Mucosa of descending colon (tissue), 3 donors: Measurements from ENCODE around the gene SYNE2. TPM values are rescaled to one million over a fixed set of nuclear protein-coding genes. Genes with fewer than 3 reads are reported as not detected.
A peak's percentile ranks its signal among the peaks of the same experiment; 100 is the strongest.

Source experiments
- ATAC-seq: fragments of 200-7000 bp; cut with Tn5 transposase; one replicate; pipeline ENCODE4 v1.9.1; 2020; ENCODE audit warnings: mild to moderate bottlenecking, moderate library complexity
- DNase-seq, 3 donors: peaks; one replicate each; pipeline ENCODE4 v3.0.0-alpha.2; 2020
- H3K36me3 ChIP-seq: fragments of 200-600 bp; one replicate; pipeline ENCODE4 v1.8.0; 2021; ENCODE audit warnings: low read depth, mild to moderate bottlenecking
- H3K4me1 ChIP-seq: fragments of 200-600 bp; one replicate; pipeline ENCODE4 v1.8.0; 2021; ENCODE audit warnings: low read depth, mild to moderate bottlenecking
- H3K4me3 ChIP-seq: fragments of 200-600 bp; one replicate; pipeline ENCODE4 v1.8.0; 2021; ENCODE audit warnings: mild to moderate bottlenecking
- H3K9me3 ChIP-seq: fragments of 200-600 bp; one replicate; pipeline ENCODE4 v1.8.0; 2021; ENCODE audit warnings: mild to moderate bottlenecking
- intact Hi-C, 2 donors: fragments of 100-400 bp; cut with DNase I in 1 of 2; cut with micrococcal nuclease in 1 of 2; formaldehyde crosslinking; loops; one replicate each; pipeline versions ENCODE4 v1.11.0 to v1.11.1; 2022; cut with DNase I, micrococcal nuclease
- total RNA-seq, 3 donors: library from RNA; stranded (reverse); fragmentation: NEBNext Ultra II Directional in 2 of 3; extraction: Animal tissue kit (Norgen Biotek cat#: 25700) in 2 of 3; gene quantifications; one replicate each; pipeline versions ENCODE4 v1.2.1 to v1.2.4, GENCODE V29; 2021 to 2023
- TF ChIP-seq, protein P1 (sequence below): fragments of 200-600 bp; IDR thresholded peaks from one replicate; pipeline ENCODE4 v1.8.0; 2022; ENCODE audit warnings: antibody characterized with exemption, mild to moderate bottlenecking
- donor health status: DM: no; HTN: no; CAD: no; lungs with moderate emphysema.
- donor health status: DM: no; HTN: no; CAD: no.
- donor health status: DM: no; HTN: yes; CAD: no.

Gene SYNE2
- total RNA-seq, 3 donors from 2014 or later, result 104 to 215 (median 174) TPM

DNA sequence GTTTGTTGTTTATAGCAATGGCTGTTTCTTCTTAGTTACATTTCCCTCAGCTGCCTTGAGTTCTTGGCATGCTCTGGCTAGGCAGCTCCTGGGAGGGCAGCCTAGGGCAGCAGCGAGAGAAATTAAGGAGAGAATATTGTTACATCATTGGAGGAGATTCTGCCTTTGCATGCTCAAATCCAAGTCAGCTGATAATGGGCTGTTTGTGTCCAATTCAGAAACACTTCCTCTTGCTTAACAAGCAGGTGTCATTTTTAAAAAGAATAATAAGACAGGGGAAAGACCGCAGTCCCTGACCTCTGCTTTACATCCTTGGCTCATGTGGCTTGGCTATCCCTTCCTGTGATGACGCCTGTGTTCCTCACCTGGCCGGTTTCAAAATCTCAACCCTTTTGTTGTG lies 364.5 kb downstream of the SYNE2 start:
- Histone ChIP-seq H3K9me3 (no peaks in the 10 kb centered on the region), H3K36me3 (peaks cover 9% of the 10 kb centered on the region), H3K4me1 (no peaks in the 10 kb centered on the region), H3K4me3 (no peak overlapping the region)
- TF ChIP-seq, protein P1, sequence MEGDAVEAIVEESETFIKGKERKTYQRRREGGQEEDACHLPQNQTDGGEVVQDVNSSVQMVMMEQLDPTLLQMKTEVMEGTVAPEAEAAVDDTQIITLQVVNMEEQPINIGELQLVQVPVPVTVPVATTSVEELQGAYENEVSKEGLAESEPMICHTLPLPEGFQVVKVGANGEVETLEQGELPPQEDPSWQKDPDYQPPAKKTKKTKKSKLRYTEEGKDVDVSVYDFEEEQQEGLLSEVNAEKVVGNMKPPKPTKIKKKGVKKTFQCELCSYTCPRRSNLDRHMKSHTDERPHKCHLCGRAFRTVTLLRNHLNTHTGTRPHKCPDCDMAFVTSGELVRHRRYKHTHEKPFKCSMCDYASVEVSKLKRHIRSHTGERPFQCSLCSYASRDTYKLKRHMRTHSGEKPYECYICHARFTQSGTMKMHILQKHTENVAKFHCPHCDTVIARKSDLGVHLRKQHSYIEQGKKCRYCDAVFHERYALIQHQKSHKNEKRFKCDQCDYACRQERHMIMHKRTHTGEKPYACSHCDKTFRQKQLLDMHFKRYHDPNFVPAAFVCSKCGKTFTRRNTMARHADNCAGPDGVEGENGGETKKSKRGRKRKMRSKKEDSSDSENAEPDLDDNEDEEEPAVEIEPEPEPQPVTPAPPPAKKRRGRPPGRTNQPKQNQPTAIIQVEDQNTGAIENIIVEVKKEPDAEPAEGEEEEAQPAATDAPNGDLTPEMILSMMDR, result no peak
- peak; percentile 22 for ATAC-seq
- intact Hi-C loops, result no loop called here
- no peak for DNase-seq

DNA sequence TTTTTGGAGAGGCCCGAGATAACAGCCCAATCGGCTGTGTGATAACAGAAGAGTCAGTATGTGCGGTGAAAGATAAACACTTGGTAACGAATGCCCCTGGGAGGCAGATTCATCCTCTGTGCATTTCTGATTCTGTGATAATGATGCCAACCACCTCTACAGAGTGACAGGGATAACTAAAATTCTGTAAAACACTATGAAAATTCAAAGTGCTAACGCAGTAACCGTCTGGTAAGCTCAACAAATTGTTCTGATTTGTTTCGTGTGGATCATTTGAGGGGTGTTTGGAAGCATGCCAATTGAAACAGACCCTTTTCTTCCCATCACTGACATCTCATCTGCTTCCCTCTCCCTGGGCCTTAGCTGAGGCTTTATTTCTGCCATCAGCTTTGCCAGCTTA lies 365.0 kb downstream of the SYNE2 start:
- intact Hi-C loops, result no loop called here
- TF ChIP-seq, protein P1, result no peak
- H3K9me3 ChIP-seq, result no peaks in the 10 kb centered on the region
- peaks cover 9% of the 10 kb centered on the region for H3K36me3 ChIP-seq
- no peaks in the 10 kb centered on the region for H3K4me1 ChIP-seq
- ATAC-seq, result no peak
- H3K4me3 ChIP-seq, result no peak overlapping the region
- no peak for DNase-seq

- Histone ChIP-seq H3K9me3 (no peaks in the 10 kb centered on the region), H3K36me3 (peaks cover 9% of the 10 kb centered on the region), H3K4me1 (no peaks in the 10 kb centered on the region), H3K4me3 (no peak overlapping the region)
- no peak for DNase-seq
- TF ChIP-seq, protein P1, result no peak
- no peak for ATAC-seq
- intact Hi-C loops, result no loop called here
Measured at GRCh38 chr14:64218344-64219240, 365.8 kb downstream of the SYNE2 start.

DNA sequence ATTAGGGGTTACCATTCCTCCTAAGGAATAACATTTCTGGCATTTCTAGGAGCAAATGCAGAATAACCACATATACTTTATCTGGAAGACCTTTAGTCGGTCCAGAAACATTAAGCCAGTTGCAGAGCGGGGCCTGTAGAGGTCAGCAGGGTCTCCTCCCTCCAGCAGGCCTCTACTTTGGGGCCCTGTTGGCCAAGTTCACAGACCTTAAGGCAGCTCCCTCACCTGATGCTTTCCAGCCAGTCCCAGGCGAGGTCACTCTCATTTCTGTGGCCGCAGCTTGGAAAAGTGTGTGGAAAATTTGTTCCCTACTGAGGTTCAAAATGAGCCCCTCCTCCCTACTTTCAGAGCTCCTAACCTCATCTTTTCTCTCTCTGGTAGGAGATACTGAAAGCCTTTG lies 367.3 kb downstream of the SYNE2 start:
- Histone ChIP-seq H3K36me3 (peaks cover 6% of the 10 kb centered on the region), H3K4me1 (no peaks in the 10 kb centered on the region), H3K4me3 (no peak overlapping the region), H3K9me3 (no peaks in the 10 kb centered on the region)
- no peak for DNase-seq
- intact Hi-C loops, result no loop called here
- TF ChIP-seq, protein P1, result no peak
- ATAC-seq, result no peak

GRCh38 chr14:64220466-64220865 lies 367.7 kb downstream of the SYNE2 start:
- Histone ChIP-seq H3K4me1 (no peaks in the 10 kb centered on the region), H3K9me3 (no peaks in the 10 kb centered on the region), H3K36me3 (peaks cover 5% of the 10 kb centered on the region), H3K4me3 (no peak overlapping the region)
- intact Hi-C loops, result no loop called here
- DNase-seq (no peak), ATAC-seq (peak; percentile 16)
- TF ChIP-seq, protein P1, result no peak
